Neural cell (in vitro differentiated cells): Measurements from ENCODE around the gene PXMP2. TPM values are rescaled to one million over a fixed set of nuclear protein-coding genes. Genes with fewer than 3 reads are reported as not detected.

Experiments used
- H2AFZ ChIP-seq: fragments of 200-600, 300-800 bp; sonication (generic), shearing (Covaris generic); 2 replicates; pipeline ENCODE4 v1.6.0; 2014; ENCODE audit warnings: low read depth, mild to moderate bottlenecking, antibody characterized with exemption, low read length, moderate library complexity
- H3F3A ChIP-seq: fragments of 200-600 bp; shearing (Covaris generic); 2 replicates; pipeline ENCODE4 v1.6.1; 2016; ENCODE audit warnings: mild to moderate bottlenecking, moderate library complexity, mixed read lengths, antibody characterized with exemption, low read length; ENCODE audit not compliant: insufficient read depth, poor library complexity, severe bottlenecking
- H3K27ac ChIP-seq: fragments of 200-600, 300-800 bp; sonication (generic), shearing (Covaris generic); 2 replicates; pipeline ENCODE4 v1.5.1; 2014; ENCODE audit warnings: mild to moderate bottlenecking, low read length, moderate library complexity
- H3K27me3 ChIP-seq: fragments of 300-800, 200-600 bp; sonication (generic), shearing (Covaris generic); 2 replicates; pipeline ENCODE4 v1.6.0; 2014; ENCODE audit warnings: mild to moderate bottlenecking, low read depth, low read length, moderate library complexity; ENCODE audit not compliant: insufficient read depth
- H3K36me3 ChIP-seq: fragments of 300-800, 200-600 bp; sonication (generic), shearing (Covaris generic); 2 replicates; pipeline ENCODE4 v1.5.1; 2014; ENCODE audit warnings: mild to moderate bottlenecking, antibody characterized with exemption, low read length, moderate library complexity; ENCODE audit not compliant: insufficient read depth
- H3K4me2 ChIP-seq: fragments of 300-800, 200-600 bp; sonication (generic), shearing (Covaris generic); 2 replicates; pipeline ENCODE4 v1.6.0; 2014; ENCODE audit warnings: mild to moderate bottlenecking, low read length
- H3K4me3 ChIP-seq: fragments of 300-800, 200-600 bp; sonication (generic), shearing (Covaris generic); 2 replicates; pipeline ENCODE4 v1.5.1; 2014; ENCODE audit warnings: mild to moderate bottlenecking, low read length, moderate library complexity
- H3K79me2 ChIP-seq: fragments of 200-600 bp; shearing (Covaris generic); replicated peaks from 2 replicates; pipeline ENCODE4 v1.6.0; 2014; ENCODE audit warnings: mild to moderate bottlenecking, low read length, moderate library complexity; ENCODE audit not compliant: insufficient read depth
- H3K9ac ChIP-seq: fragments of 300-800, 200-600 bp; sonication (generic), shearing (Covaris generic); 2 replicates; pipeline ENCODE4 v1.6.1; 2016; ENCODE audit warnings: mild to moderate bottlenecking, low read length, mixed read lengths
- H3K9me2 ChIP-seq: fragments of 200-600 bp; shearing (Covaris generic); 2 replicates; pipeline ENCODE4 v1.6.1; 2016; ENCODE audit warnings: mild to moderate bottlenecking, low read length, mixed read lengths; ENCODE audit not compliant: insufficient read depth
- H3K9me3 ChIP-seq: fragments of 200-600, 300-800 bp; sonication (generic), shearing (Covaris generic); 2 replicates; pipeline ENCODE4 v1.6.1; 2016; ENCODE audit warnings: mild to moderate bottlenecking, mixed run types, low read length, moderate library complexity, mixed read lengths
- H4K20me1 ChIP-seq: fragments of 200-600 bp; shearing (Covaris generic); 2 replicates; pipeline ENCODE4 v1.6.1; 2016; ENCODE audit warnings: mild to moderate bottlenecking, mixed run types; ENCODE audit not compliant: insufficient read depth
- EP300 ChIP-seq: fragments of 450-650 bp; conservative IDR thresholded peaks from 2 replicates; pipeline ENCODE4 v1.6.1; 2014; ENCODE audit warnings: antibody characterized with exemption, mild to moderate bottlenecking, moderate library complexity; ENCODE audit not compliant: poor library complexity, severe bottlenecking
- EZH2 ChIP-seq: fragments of 200-600, 300-800 bp; shearing (Covaris generic), sonication (generic); IDR thresholded peaks from 2 replicates; pipeline ENCODE4 v1.6.1; 2014; ENCODE audit warnings: antibody characterized with exemption, low read length, borderline replicate concordance, mild to moderate bottlenecking; ENCODE audit not compliant: insufficient read depth, poor library complexity, severe bottlenecking
- MXI1 ChIP-seq: fragments of 450-650 bp; conservative IDR thresholded peaks from 2 replicates; pipeline ENCODE4 v1.6.1; 2014; ENCODE audit warnings: antibody characterized with exemption, mild to moderate bottlenecking; ENCODE audit not compliant: poor library complexity, severe bottlenecking
- POLR2AphosphoS5 ChIP-seq: IDR thresholded peaks from 2 replicates; pipeline ENCODE4 v1.6.1; 2012
- RAD21 ChIP-seq: fragments of 450-650 bp; conservative IDR thresholded peaks from 2 replicates; pipeline ENCODE4 v1.6.1; 2014; ENCODE audit warnings: antibody characterized with exemption, mild to moderate bottlenecking, moderate library complexity
- SMC3 ChIP-seq: fragments of 450-650 bp; conservative IDR thresholded peaks from 2 replicates; pipeline ENCODE4 v1.6.1; 2014; ENCODE audit warnings: antibody characterized with exemption, mild to moderate bottlenecking, moderate library complexity; ENCODE audit not compliant: poor library complexity
- TAF1 ChIP-seq: IDR thresholded peaks from 2 replicates; pipeline ENCODE4 v1.6.1; 2012; ENCODE audit warnings: low read depth
- polyA plus RNA-seq: library from polyadenylated mRNA; depleted of rRNA; stranded (reverse); fragments of >200 nt; gene quantifications from 2 replicates; pipeline ENCODE4 v1.2.3, GENCODE V29; 2014
- TF ChIP-seq, protein P1 (sequence below): fragments of 450-650 bp; IDR thresholded peaks from 2 replicates; pipeline ENCODE4 v1.5.1; 2014; ENCODE audit warnings: antibody characterized with exemption, mild to moderate bottlenecking, moderate library complexity; ENCODE audit not compliant: poor library complexity, severe bottlenecking
- TF ChIP-seq, protein P2 (sequence below): IDR thresholded peaks from 2 replicates; pipeline ENCODE4 v1.6.1; 2012; ENCODE audit warnings: borderline replicate concordance

PXMP2 gene
- polyA plus RNA-seq, 1 donor from 2014 or later: 95.8 TPM

DNA sequence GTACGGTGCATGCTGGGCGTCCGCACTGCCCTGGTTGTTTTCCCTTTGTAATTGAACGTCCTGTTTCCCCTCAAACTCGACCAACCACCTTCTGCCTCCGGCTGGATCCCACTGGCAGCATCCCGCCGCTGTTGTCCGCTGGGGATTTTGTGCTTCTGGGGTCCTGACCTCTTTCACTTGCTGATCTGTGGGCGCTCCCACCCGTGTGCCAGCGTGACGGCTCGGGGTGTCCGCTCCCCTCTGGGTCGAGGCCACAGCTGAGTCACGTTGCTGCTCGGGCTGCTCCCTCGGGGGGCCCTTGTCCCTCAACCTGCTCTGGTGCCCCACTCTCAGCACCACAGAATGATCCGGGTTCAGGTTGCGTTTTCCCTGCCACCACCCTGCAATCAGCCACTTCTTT, 31.3 kb downstream of the PXMP2 start:
- no peaks in the 10 kb centered on the region for H3K9me2 ChIP-seq
- H3K79me2 ChIP-seq: peaks cover 2% of the 10 kb centered on the region
- no peaks in the 10 kb centered on the region for H3K36me3 ChIP-seq
- H3K9me3 ChIP-seq: no peaks in the 10 kb centered on the region
- no peak overlapping the region for H3K9ac ChIP-seq
- H3K27me3 ChIP-seq: no peaks in the 10 kb centered on the region
- H3K4me3 ChIP-seq: no peak overlapping the region
- H3F3A ChIP-seq: no peaks in the 10 kb centered on the region
- no peak for TF ChIP-seq POLR2AphosphoS5
- TF ChIP-seq RAD21: no peak
- TF ChIP-seq, protein P1, sequence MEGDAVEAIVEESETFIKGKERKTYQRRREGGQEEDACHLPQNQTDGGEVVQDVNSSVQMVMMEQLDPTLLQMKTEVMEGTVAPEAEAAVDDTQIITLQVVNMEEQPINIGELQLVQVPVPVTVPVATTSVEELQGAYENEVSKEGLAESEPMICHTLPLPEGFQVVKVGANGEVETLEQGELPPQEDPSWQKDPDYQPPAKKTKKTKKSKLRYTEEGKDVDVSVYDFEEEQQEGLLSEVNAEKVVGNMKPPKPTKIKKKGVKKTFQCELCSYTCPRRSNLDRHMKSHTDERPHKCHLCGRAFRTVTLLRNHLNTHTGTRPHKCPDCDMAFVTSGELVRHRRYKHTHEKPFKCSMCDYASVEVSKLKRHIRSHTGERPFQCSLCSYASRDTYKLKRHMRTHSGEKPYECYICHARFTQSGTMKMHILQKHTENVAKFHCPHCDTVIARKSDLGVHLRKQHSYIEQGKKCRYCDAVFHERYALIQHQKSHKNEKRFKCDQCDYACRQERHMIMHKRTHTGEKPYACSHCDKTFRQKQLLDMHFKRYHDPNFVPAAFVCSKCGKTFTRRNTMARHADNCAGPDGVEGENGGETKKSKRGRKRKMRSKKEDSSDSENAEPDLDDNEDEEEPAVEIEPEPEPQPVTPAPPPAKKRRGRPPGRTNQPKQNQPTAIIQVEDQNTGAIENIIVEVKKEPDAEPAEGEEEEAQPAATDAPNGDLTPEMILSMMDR: no peak
- TF ChIP-seq, protein P2, sequence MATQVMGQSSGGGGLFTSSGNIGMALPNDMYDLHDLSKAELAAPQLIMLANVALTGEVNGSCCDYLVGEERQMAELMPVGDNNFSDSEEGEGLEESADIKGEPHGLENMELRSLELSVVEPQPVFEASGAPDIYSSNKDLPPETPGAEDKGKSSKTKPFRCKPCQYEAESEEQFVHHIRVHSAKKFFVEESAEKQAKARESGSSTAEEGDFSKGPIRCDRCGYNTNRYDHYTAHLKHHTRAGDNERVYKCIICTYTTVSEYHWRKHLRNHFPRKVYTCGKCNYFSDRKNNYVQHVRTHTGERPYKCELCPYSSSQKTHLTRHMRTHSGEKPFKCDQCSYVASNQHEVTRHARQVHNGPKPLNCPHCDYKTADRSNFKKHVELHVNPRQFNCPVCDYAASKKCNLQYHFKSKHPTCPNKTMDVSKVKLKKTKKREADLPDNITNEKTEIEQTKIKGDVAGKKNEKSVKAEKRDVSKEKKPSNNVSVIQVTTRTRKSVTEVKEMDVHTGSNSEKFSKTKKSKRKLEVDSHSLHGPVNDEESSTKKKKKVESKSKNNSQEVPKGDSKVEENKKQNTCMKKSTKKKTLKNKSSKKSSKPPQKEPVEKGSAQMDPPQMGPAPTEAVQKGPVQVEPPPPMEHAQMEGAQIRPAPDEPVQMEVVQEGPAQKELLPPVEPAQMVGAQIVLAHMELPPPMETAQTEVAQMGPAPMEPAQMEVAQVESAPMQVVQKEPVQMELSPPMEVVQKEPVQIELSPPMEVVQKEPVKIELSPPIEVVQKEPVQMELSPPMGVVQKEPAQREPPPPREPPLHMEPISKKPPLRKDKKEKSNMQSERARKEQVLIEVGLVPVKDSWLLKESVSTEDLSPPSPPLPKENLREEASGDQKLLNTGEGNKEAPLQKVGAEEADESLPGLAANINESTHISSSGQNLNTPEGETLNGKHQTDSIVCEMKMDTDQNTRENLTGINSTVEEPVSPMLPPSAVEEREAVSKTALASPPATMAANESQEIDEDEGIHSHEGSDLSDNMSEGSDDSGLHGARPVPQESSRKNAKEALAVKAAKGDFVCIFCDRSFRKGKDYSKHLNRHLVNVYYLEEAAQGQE: no peak
- no peak for TF ChIP-seq MXI1
- TF ChIP-seq EZH2: no peak
- no peak for TF ChIP-seq SMC3
- H2AFZ ChIP-seq: no peak overlapping the region
- H3K4me2 ChIP-seq: no peak overlapping the region
- no peak overlapping the region for H3K27ac ChIP-seq
- H4K20me1 ChIP-seq: no peaks in the 10 kb centered on the region

DNA sequence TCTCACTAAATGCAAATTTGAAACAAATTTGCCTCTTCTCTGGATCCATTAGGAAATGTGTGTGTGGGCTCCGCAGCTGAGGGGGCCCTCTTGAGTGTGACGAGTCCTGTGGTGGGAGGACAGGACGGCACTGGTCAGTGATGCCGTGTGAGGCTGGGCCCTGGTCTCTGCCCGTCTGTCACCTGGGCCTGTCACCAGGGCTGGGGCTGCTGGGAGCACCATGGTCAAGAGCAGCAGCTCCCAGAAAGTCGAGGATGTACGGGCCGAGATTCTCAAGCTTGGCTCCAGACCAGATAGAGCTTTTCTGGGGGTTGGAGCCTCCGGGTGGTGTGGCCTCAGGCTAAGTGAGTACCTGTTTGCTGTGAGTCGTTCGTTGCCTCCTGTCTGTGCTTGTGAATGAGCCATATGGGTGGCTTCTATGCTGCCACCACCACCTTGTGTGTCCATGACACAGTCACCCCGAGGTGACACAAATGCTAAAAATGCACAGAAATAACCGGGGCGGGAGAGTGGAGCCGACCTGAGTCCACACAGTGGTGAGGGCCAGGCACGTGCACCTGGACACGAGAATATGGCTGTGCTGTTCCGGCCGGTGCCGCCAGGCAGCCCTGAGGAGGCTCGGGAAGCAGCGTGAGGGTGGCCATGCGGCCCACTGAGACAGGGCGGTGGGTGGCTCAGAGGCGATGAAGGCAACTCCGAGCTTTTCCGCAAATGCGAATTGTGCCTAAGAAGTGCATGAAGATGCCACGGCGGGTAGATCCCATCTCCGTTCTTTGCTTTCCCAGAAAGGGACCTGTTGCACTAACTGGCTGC, 32.0 kb downstream of the PXMP2 start:
- Histone ChIP-seq H3K27me3 (no peaks in the 10 kb centered on the region), H4K20me1 (no peaks in the 10 kb centered on the region), H3K36me3 (no peaks in the 10 kb centered on the region), H3K9me3 (no peaks in the 10 kb centered on the region), H3K9me2 (no peaks in the 10 kb centered on the region), H3K79me2 (no peaks in the 10 kb centered on the region), H2AFZ (no peak overlapping the region), H3K27ac (no peak overlapping the region), H3K4me3 (no peak overlapping the region), H3F3A (no peaks in the 10 kb centered on the region), H3K4me2 (no peak overlapping the region), H3K9ac (no peak overlapping the region)
- TF ChIP-seq TAF1: no peak
- TF ChIP-seq POLR2AphosphoS5: no peak
- no peak for TF ChIP-seq EP300
- TF ChIP-seq, protein P1: no peak
- no peak for TF ChIP-seq MXI1
- no peak for TF ChIP-seq SMC3
- no peak for TF ChIP-seq RAD21
- TF ChIP-seq, protein P2: no peak
- TF ChIP-seq EZH2: no peak
